ENCODE measurements around the gene UBA3.

- TF ChIP-seq POLR2AphosphoS5 (IDR thresholded peaks at IDR 0.05; ENCODE audit: low read depth, low read length): no peak
- TF ChIP-seq POLR2A (IDR thresholded peaks at IDR 0.05; ENCODE audit: low read depth, low read length): no peak
- TF ChIP-seq POU2F2 (IDR thresholded peaks at IDR 0.05; ENCODE audit: low read depth, low read length): no peak
- no peak for TF ChIP-seq SPI1 (IDR thresholded peaks at IDR 0.05; ENCODE audit: low read depth, low read length)
Observed at GRCh38 chr3:69113536-69113935, 33.4 kb upstream of the UBA3 start.
